ENCODE measurements around the gene WNT11. TPM values are rescaled to one million over a fixed set of nuclear protein-coding genes. Genes with fewer than 3 reads are reported as not detected.

The WNT11 gene
- total RNA-seq, 1 donor, result 0.36 TPM

DNA sequence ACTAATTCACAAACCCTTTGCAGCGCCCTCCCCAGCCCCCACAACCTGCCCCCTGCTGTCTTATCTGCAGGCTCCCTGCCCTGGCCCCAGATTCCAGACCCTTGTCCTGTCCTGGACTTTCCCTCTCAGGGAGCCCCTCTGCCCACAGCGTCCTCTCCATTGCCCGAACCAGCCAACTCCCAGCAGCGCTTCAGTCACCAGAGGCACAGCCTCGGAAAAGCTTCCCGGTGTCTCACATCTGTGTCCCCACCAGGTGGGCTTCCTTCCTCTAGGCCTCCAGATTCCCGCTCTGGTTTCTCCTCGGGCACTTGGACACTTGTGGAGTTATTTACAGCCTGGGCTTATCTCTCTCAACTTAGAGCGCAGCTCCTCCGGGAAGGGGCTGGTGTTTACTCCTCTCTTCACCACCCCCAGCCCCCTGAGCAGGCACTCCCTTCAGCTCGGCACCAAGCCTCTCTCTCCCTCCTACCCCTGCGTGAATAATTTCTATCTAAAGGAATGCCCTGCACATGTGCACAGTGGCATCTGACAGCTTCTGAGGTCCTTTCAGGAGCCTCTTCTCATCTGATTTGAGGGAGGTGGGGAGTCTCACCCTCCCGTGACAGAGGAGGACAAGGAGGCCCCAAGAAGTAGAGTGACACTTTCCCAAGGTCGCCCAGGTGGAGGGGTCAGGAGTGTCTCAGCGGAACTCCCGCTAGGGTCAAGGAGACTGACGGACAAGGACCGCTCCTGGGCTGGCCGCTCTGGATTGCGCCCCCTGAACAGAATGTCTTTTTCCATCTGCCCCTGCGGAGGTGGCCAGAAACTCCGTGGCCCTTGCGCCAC lies 838 bp downstream of the WNT11 start:
- Histone ChIP-seq H3K4me2 (ENCODE audit: insufficient read depth, low read length) (no peak overlapping the region), H3K79me2 (ENCODE audit: insufficient read depth, low read length) (no peaks in the 10 kb centered on the region), H3K27me3 (ENCODE audit: insufficient read depth, low read length) (peaks cover 55% of the 10 kb centered on the region), H3K4me1 (ENCODE audit: insufficient read depth, low read length) (peaks cover 22% of the 10 kb centered on the region), H4K20me1 (ENCODE audit: insufficient read depth, low read length) (peaks cover 2% of the 10 kb centered on the region), H3K9me3 (ENCODE audit: low read depth, low read length) (no peaks in the 10 kb centered on the region), H2AFZ (ENCODE audit: low read length) (no peak overlapping the region), H3K4me3 (ENCODE audit: insufficient read depth, low read length) (no peak overlapping the region), H3K27ac (ENCODE audit: low read depth, low read length) (no peak overlapping the region), H3K36me3 (ENCODE audit: insufficient read depth, low read length) (no peaks in the 10 kb centered on the region)
- peak; percentile 72 for DNase-seq (ENCODE audit: insufficient read length, low spot score, missing footprints)
- TF ChIP-seq, protein P1, sequence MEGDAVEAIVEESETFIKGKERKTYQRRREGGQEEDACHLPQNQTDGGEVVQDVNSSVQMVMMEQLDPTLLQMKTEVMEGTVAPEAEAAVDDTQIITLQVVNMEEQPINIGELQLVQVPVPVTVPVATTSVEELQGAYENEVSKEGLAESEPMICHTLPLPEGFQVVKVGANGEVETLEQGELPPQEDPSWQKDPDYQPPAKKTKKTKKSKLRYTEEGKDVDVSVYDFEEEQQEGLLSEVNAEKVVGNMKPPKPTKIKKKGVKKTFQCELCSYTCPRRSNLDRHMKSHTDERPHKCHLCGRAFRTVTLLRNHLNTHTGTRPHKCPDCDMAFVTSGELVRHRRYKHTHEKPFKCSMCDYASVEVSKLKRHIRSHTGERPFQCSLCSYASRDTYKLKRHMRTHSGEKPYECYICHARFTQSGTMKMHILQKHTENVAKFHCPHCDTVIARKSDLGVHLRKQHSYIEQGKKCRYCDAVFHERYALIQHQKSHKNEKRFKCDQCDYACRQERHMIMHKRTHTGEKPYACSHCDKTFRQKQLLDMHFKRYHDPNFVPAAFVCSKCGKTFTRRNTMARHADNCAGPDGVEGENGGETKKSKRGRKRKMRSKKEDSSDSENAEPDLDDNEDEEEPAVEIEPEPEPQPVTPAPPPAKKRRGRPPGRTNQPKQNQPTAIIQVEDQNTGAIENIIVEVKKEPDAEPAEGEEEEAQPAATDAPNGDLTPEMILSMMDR (IDR thresholded peaks at IDR 0.05; ENCODE audit: extremely low read depth, low read depth, low read length), result no peak

- Histone ChIP-seq H3K4me1 (ENCODE audit: insufficient read depth, low read length) (peaks cover 20% of the 10 kb centered on the region), H3K27me3 (ENCODE audit: insufficient read depth, low read length) (peaks cover 47% of the 10 kb centered on the region), H3K27ac (ENCODE audit: low read depth, low read length) (no peak overlapping the region), H3K4me2 (ENCODE audit: insufficient read depth, low read length) (no peak overlapping the region), H3K36me3 (ENCODE audit: insufficient read depth, low read length) (no peaks in the 10 kb centered on the region), H3K4me3 (ENCODE audit: insufficient read depth, low read length) (no peak overlapping the region), H3K79me2 (ENCODE audit: insufficient read depth, low read length) (no peaks in the 10 kb centered on the region), H3K9me3 (ENCODE audit: low read depth, low read length) (no peaks in the 10 kb centered on the region), H2AFZ (ENCODE audit: low read length) (no peak overlapping the region), H4K20me1 (ENCODE audit: insufficient read depth, low read length) (peaks cover 2% of the 10 kb centered on the region)
- TF ChIP-seq, protein P1 (IDR thresholded peaks at IDR 0.05; ENCODE audit: extremely low read depth, low read depth, low read length), result no peak
- peak; percentile 71 for DNase-seq (ENCODE audit: insufficient read length, low spot score, missing footprints)
These were observed 2.4 kb downstream of the WNT11 start for GRCh38 chr11:76203937-76204336.

DNA sequence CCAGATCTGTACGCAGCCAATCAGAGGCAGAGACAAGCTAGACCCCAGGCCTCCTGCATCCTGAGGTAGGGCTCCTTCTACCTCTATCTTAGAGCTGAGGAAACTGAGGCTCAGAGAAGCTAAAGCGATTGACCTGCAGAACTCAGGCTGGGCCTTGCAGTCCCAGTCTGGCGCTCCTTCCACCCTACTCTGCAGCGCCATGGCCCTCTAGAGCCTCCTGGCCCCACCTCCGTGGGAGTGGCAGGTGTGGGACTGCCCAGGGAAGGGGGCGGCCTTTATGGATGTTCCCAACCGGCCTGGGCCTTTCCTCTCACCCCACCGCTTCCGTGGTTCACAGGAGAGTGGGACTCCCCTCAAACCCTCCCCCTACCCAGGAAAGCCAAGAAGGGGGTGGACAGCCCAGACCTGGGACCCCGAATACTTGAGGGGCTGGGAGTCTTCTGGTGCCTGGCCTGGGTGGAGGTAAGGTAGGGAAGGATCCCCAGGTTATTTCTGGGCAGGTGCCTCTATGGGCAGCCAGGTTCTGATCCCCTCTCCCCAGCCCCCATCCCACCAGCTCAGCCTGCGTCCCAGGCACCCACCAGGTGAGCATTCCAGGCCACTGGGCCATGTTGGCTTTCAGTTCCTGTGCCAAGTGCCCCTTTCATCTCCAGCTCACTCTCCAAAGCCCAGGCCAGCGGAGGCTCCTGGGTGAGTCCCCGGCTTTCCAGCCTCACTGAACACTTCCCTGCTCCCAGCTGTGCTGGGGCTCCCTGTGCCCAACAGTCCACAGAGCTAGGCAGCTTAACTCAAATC lies 3.0 kb downstream of the WNT11 start:
- peak; percentile 69 for DNase-seq (ENCODE audit: insufficient read length, low spot score, missing footprints)
- H3K27me3 ChIP-seq (ENCODE audit: insufficient read depth, low read length), result peaks cover 41% of the 10 kb centered on the region
- H3K27ac ChIP-seq (ENCODE audit: low read depth, low read length), result no peak overlapping the region
- no peaks in the 10 kb centered on the region for H3K9me3 ChIP-seq (ENCODE audit: low read depth, low read length)
- H4K20me1 ChIP-seq (ENCODE audit: insufficient read depth, low read length), result peaks cover 2% of the 10 kb centered on the region
- H3K4me2 ChIP-seq (ENCODE audit: insufficient read depth, low read length), result no peak overlapping the region
- H3K79me2 ChIP-seq (ENCODE audit: insufficient read depth, low read length), result no peaks in the 10 kb centered on the region
- H2AFZ ChIP-seq (ENCODE audit: low read length), result no peak overlapping the region
- H3K4me3 ChIP-seq (ENCODE audit: insufficient read depth, low read length), result no peak overlapping the region
- no peaks in the 10 kb centered on the region for H3K36me3 ChIP-seq (ENCODE audit: insufficient read depth, low read length)
- TF ChIP-seq, protein P1 (IDR thresholded peaks at IDR 0.05; ENCODE audit: extremely low read depth, low read depth, low read length), result no peak
- H3K4me1 ChIP-seq (ENCODE audit: insufficient read depth, low read length), result peaks cover 14% of the 10 kb centered on the region

All from osteoblast (primary cell).